Effector memory CD4-positive, alpha-beta T cell (primary cell): ENCODE results near the gene MYH11.

Source experiments
- DNase-seq, 3 donors: peaks; one replicate each; pipeline ENCODE4 v3.0.0-alpha.2; 2020
- H3K27ac ChIP-seq: 2 replicates; pipeline ENCODE4 v1.7.0; 2013; ENCODE audit warnings: mild to moderate bottlenecking, low read length, moderate library complexity; ENCODE audit not compliant: insufficient read depth, poor library complexity, severe bottlenecking
- H3K27me3 ChIP-seq: replicated peaks from 2 replicates; pipeline ENCODE4 v1.7.0; 2013; ENCODE audit warnings: mild to moderate bottlenecking, low read length; ENCODE audit not compliant: insufficient read depth, control insufficient read depth, poor library complexity, severe bottlenecking
- H3K36me3 ChIP-seq: 2 replicates; pipeline ENCODE4 v1.7.0; 2013; ENCODE audit warnings: mild to moderate bottlenecking, low read length, moderate library complexity; ENCODE audit not compliant: control insufficient read depth, insufficient read depth
- H3K4me1 ChIP-seq: 2 replicates; pipeline ENCODE4 v1.7.0; 2013; ENCODE audit warnings: low read length, mild to moderate bottlenecking; ENCODE audit not compliant: control insufficient read depth, insufficient read depth, poor library complexity, severe bottlenecking
- H3K4me3 ChIP-seq: 2 replicates; pipeline ENCODE4 v1.7.0; 2013; ENCODE audit warnings: low read length, low read depth, mild to moderate bottlenecking; ENCODE audit not compliant: insufficient read depth, poor library complexity, severe bottlenecking
- H3K9me3 ChIP-seq: 2 replicates; pipeline ENCODE4 v1.7.0; 2013; ENCODE audit warnings: mild to moderate bottlenecking, low read length, moderate library complexity; ENCODE audit not compliant: control insufficient read depth

Gene MYH11

GRCh38 chr16:15775209-15775608, 81.6 kb downstream of the MYH11 start:
- no peak for DNase-seq
- Histone ChIP-seq H3K27me3 (no peaks in the 10 kb centered on the region), H3K9me3 (no peaks in the 10 kb centered on the region), H3K27ac (no peak overlapping the region), H3K4me3 (no peak overlapping the region), H3K4me1 (no peaks in the 10 kb centered on the region), H3K36me3 (no peaks in the 10 kb centered on the region)

GRCh38 chr16:15773968-15774367, 82.9 kb downstream of the MYH11 start:
- no peak for DNase-seq
- Histone ChIP-seq H3K4me3 (no peak overlapping the region), H3K27me3 (no peaks in the 10 kb centered on the region), H3K9me3 (no peaks in the 10 kb centered on the region), H3K4me1 (no peaks in the 10 kb centered on the region), H3K36me3 (no peaks in the 10 kb centered on the region), H3K27ac (no peak overlapping the region)

GRCh38 chr16:15772579-15773293, 84.1 kb downstream of the MYH11 start:
- Histone ChIP-seq H3K27ac (no peak overlapping the region), H3K4me1 (no peaks in the 10 kb centered on the region), H3K36me3 (no peaks in the 10 kb centered on the region), H3K4me3 (no peak overlapping the region), H3K27me3 (no peaks in the 10 kb centered on the region), H3K9me3 (no peaks in the 10 kb centered on the region)
- DNase-seq = no peak

GRCh38 chr16:15771694-15772093, 85.1 kb downstream of the MYH11 start:
- DNase-seq = no peak
- H3K27ac ChIP-seq = no peak overlapping the region
- H3K36me3 ChIP-seq = no peaks in the 10 kb centered on the region
- no peaks in the 10 kb centered on the region for H3K9me3 ChIP-seq
- no peak overlapping the region for H3K4me3 ChIP-seq
- H3K27me3 ChIP-seq = no peaks in the 10 kb centered on the region
- no peaks in the 10 kb centered on the region for H3K4me1 ChIP-seq

GRCh38 chr16:15770512-15770911, 86.3 kb downstream of the MYH11 start:
- DNase-seq = no peak
- no peaks in the 10 kb centered on the region for H3K4me1 ChIP-seq
- no peak overlapping the region for H3K27ac ChIP-seq
- H3K4me3 ChIP-seq = no peak overlapping the region
- H3K27me3 ChIP-seq = no peaks in the 10 kb centered on the region
- no peaks in the 10 kb centered on the region for H3K9me3 ChIP-seq
- no peaks in the 10 kb centered on the region for H3K36me3 ChIP-seq

GRCh38 chr16:15770107-15770506, 86.7 kb downstream of the MYH11 start:
- no peak overlapping the region for H3K4me3 ChIP-seq
- DNase-seq = no peak
- no peak overlapping the region for H3K27ac ChIP-seq
- H3K27me3 ChIP-seq = no peaks in the 10 kb centered on the region
- H3K36me3 ChIP-seq = no peaks in the 10 kb centered on the region
- H3K4me1 ChIP-seq = no peaks in the 10 kb centered on the region
- no peaks in the 10 kb centered on the region for H3K9me3 ChIP-seq

- no peaks in the 10 kb centered on the region for H3K36me3 ChIP-seq
- no peaks in the 10 kb centered on the region for H3K4me1 ChIP-seq
- DNase-seq = no peak
- no peak overlapping the region for H3K4me3 ChIP-seq
- no peaks in the 10 kb centered on the region for H3K9me3 ChIP-seq
- no peaks in the 10 kb centered on the region for H3K27me3 ChIP-seq
- H3K27ac ChIP-seq = no peak overlapping the region
Measured at GRCh38 chr16:15769239-15769638, 87.6 kb downstream of the MYH11 start.

GRCh38 chr16:15768201-15768600, 88.6 kb downstream of the MYH11 start:
- DNase-seq = no peak
- Histone ChIP-seq H3K27ac (no peak overlapping the region), H3K9me3 (no peaks in the 10 kb centered on the region), H3K4me3 (no peak overlapping the region), H3K27me3 (no peaks in the 10 kb centered on the region), H3K4me1 (no peaks in the 10 kb centered on the region), H3K36me3 (no peaks in the 10 kb centered on the region)

GRCh38 chr16:15766918-15767317, 89.9 kb downstream of the MYH11 start:
- Histone ChIP-seq H3K36me3 (no peaks in the 10 kb centered on the region), H3K4me3 (no peak overlapping the region), H3K27ac (no peak overlapping the region), H3K4me1 (no peaks in the 10 kb centered on the region), H3K9me3 (no peaks in the 10 kb centered on the region), H3K27me3 (no peaks in the 10 kb centered on the region)
- DNase-seq = no peak

GRCh38 chr16:15765880-15766279, 90.9 kb downstream of the MYH11 start:
- H3K36me3 ChIP-seq = no peaks in the 10 kb centered on the region
- no peaks in the 10 kb centered on the region for H3K27me3 ChIP-seq
- H3K27ac ChIP-seq = no peak overlapping the region
- no peaks in the 10 kb centered on the region for H3K9me3 ChIP-seq
- no peak overlapping the region for H3K4me3 ChIP-seq
- DNase-seq = peak in 1 of 3 donors; percentile 8
- H3K4me1 ChIP-seq = no peaks in the 10 kb centered on the region
